Activated naive CD8-positive, alpha-beta T cell treated with anti-CD3 and anti-CD28 coated beads, Interleukin-2, amount 10 ng/mL, durations not matched to agents 7 days and 5 days (primary cell): ENCODE data around the gene TPSAB1. TPM values are rescaled to one million over a fixed set of nuclear protein-coding genes. Genes with fewer than 3 reads are reported as not detected.
"Not testable (repeated sequence)": the region's sequence is repeated elsewhere in the genome, so short reads cannot be mapped to it uniquely, and the experiment has no call there.

ENCODE experiments used
- ATAC-seq: fragments of 150-1000 bp; cut with Tn5 transposase; one replicate; pipeline ENCODE4 v1.10.0; 2021; ENCODE audit warnings: low read depth, moderate library complexity
- POLR2A ChIA-PET: fragments of 350-600 bp; sonication (Branson Sonifier 250); formaldehyde crosslinking; loops from one replicate; lab custom pipeline; 2021; ENCODE audit warnings: antibody characterized with exemption; lab: Charles Lee
- DNase-seq: peaks from one replicate; pipeline ENCODE4 v3.0.0; 2021
- H3K27ac Mint-ChIP-seq: one replicate; pipeline ENCODE4 v1.8.0; 2022; ENCODE audit warnings: mild to moderate bottlenecking, mixed read lengths
- H3K27me3 Mint-ChIP-seq: one replicate; pipeline ENCODE4 v1.8.0; 2022; ENCODE audit warnings: mild to moderate bottlenecking, moderate library complexity, mixed read lengths
- H3K36me3 Mint-ChIP-seq: one replicate; pipeline ENCODE4 v1.8.0; 2021; ENCODE audit warnings: mild to moderate bottlenecking, mixed read lengths
- H3K4me1 Mint-ChIP-seq: one replicate; pipeline ENCODE4 v1.8.0; 2021; ENCODE audit warnings: mixed read lengths
- H3K4me3 Mint-ChIP-seq: one replicate; pipeline ENCODE4 v1.8.0; 2022; ENCODE audit warnings: mild to moderate bottlenecking, moderate library complexity, mixed read lengths
- H3K9me3 Mint-ChIP-seq: one replicate; pipeline ENCODE4 v1.8.0; 2021; ENCODE audit warnings: mixed read lengths
- total RNA-seq, 2 experiments: library from RNA; stranded (reverse); gene quantifications; one replicate each; pipeline ENCODE4 v1.2.3, GENCODE V29; 2021

Gene TPSAB1
- not detected for total RNA-seq

DNA sequence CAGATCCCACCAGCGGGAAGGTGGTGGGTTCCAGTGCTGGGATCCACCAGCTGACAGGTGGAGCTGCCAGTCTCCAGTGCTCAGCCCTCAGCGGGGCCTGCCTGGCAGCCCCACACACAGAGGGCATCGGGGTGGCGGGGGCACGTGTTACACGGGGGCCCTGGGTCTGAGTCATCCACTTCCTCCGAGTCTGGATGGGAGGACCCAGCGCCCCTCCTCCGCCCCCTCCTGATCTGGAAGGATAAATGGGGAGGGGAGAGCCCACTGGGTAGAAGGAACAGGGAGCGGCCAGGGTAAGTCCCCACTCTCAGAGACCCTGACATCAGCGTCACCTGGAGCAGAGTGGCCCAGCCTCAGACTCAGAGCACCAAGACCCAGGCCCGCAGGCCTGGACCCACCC lies at the start of gene TPSAB1:
TSS of gene TPSAB1 (plus strand) at position 270 of the 400 bp plus-strand sequence. CDS start 234 bp downstream, outside the sequence.
- DNase-seq, H3K4me1 Mint-ChIP-seq, H3K9me3 Mint-ChIP-seq, ATAC-seq, H3K4me3 Mint-ChIP-seq, H3K36me3 Mint-ChIP-seq, POLR2A ChIA-PET, H3K27ac Mint-ChIP-seq, H3K27me3 Mint-ChIP-seq: not testable (repeated sequence)

DNA sequence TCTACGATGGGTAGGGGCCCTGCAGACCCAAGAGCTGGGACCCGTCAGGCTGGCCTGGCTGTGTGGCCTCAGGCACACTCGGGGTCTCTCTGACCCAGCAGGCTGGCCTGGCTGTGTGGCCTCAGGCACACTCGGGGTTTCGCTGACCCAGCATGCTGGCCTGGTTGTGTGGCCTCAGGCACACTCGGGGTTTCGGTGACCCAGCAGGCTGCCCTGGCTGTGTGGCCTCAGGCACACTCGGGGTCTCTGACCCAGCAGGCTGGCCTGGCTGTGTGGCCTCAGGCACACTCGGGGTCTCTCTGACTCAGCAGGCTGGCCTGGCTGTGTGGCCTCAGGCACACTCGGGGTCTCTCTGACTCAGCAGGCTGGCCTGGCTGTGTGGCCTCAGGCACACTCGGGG lies 49.7 kb upstream of the TPSAB1 start:
- H3K4me3 Mint-ChIP-seq, ATAC-seq, H3K36me3 Mint-ChIP-seq, DNase-seq, H3K27me3 Mint-ChIP-seq, H3K27ac Mint-ChIP-seq, POLR2A ChIA-PET, H3K9me3 Mint-ChIP-seq, H3K4me1 Mint-ChIP-seq: not testable (repeated sequence)

DNA sequence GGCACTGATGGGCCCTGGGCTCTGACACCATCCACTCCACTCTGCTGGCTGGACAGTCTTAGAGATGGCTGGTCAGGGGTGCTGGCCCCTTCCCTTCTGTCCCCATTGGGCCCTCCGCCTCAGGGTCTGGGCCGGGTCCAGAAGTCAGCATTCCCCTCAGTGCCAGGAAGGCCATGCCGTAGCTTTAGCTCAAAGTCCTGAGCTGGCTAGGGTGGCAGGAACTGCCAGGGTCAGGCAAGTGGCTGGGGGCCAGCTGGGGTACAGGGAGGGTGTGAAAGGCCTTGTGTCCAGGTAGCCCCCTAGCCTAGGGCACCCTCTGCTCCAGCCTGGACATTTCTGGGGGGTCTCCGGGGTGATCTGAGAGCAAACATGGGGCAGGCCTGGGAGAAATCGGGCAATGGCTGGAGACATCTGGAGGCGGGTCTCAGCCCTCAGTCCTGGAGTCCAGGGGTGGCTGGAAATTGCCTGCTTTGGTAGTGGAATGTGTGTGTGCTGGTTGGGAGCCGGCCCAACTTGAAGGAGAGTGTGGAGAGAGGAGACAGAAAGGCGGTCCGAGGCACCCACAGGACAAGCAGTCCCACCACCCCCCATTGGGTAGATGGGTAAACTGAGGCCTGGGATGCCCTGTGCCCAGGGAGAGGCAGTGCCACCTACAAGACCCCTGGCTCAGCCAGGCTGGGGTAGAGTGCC lies 48.0 kb upstream of the TPSAB1 start:
- H3K9me3 Mint-ChIP-seq, result no peaks in the 10 kb centered on the region

DNA sequence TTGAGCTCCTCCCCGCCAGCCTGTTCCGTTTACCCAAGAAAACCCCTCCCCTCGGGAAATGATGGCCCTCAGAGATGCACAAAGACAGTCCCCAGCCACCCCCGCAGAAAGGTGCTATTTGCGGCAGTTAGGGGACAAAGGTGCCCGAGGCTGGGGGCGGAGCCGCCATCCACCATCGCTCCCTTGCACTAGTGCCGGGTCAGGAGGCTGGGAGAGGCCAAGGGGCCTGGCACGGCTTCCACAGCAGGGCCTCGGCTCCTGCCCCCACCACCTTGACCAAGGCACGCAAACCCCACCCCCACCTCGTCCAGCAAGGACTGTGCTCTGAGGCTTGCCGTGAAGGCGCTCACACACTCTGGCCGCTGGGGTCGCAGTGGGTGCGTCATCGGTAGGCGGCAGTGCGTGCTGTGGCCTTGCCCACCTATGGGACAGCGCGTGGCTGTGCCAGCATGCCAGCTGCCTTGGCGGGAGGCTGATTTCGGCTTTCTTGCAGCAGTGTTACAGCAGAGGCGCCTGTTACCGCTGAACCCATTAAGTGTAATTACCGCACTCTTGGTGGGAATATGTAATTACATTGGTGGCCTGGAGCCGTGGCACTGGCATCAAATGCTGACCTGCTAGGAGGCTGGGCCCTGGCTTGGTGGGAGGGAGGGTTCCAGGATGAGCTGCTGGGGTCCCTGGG lies 47.2 kb upstream of the TPSAB1 start:
- H3K4me1 Mint-ChIP-seq, result peaks cover 1% of the 10 kb centered on the region

More for the DNA sequence above, 48.0 kb upstream of the TPSAB1 start:
- ATAC-seq, result no peak
- Mint-ChIP-seq H3K4me1 (peaks cover 1% of the 10 kb centered on the region), H3K27me3 (no peaks in the 10 kb centered on the region), H3K4me3 (no peak overlapping the region), H3K36me3 (no peaks in the 10 kb centered on the region), H3K27ac (no peak overlapping the region)
- POLR2A ChIA-PET, result no interaction called here
- DNase-seq, result no peak

DNA sequence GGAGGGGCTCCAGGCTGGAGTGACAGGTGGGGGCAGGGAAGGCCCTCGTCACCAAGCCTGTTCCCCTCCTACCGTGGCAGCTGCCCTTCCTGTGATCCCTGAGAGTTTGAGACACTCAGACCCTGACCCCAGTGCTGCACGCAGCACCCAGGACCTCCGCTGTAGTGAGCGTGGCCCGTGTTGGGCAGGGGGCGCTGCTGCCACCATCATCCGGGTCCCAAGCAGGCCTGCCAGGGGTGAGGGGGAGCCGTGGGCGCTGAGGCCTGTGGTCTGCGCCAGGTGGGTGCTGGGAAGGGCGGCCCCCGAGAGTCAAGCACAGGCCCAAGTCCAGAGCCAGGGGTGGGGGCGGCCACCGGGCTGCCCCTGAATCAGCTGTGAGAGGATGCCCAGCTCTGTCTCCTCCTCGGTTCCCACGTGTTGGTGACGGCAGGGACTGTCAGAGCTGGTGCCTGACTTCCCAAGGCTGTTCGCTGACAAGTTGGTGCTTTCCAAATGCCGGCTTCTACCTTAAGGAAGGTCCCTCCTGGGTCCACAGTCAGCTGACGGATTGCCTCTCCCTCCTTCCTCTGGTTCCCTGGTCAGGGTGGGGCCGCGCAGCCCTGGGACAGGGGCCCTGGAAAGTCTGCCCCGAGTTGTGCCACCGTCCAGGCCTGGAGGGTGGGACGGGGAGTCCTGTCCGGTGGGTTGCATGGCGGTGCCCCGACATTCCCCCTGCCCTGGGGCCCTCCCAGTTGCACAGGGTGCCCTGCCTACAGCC lies 46.5 kb upstream of the TPSAB1 start:
- Mint-ChIP-seq H3K9me3 (no peaks in the 10 kb centered on the region), H3K27me3 (no peaks in the 10 kb centered on the region), H3K4me3 (no peak overlapping the region), H3K27ac (no peak overlapping the region), H3K36me3 (no peaks in the 10 kb centered on the region), H3K4me1 (peaks cover 1% of the 10 kb centered on the region)
- DNase-seq (no peak), ATAC-seq (no peak)
- POLR2A ChIA-PET, result no interaction called here

More for the DNA sequence above, 47.2 kb upstream of the TPSAB1 start:
- no peak for ATAC-seq
- DNase-seq, result no peak
- POLR2A ChIA-PET, result no interaction called here
- no peak overlapping the region for H3K4me3 Mint-ChIP-seq
- no peaks in the 10 kb centered on the region for H3K9me3 Mint-ChIP-seq
- no peaks in the 10 kb centered on the region for H3K36me3 Mint-ChIP-seq
- no peak overlapping the region for H3K27ac Mint-ChIP-seq
- H3K27me3 Mint-ChIP-seq, result no peaks in the 10 kb centered on the region

DNA sequence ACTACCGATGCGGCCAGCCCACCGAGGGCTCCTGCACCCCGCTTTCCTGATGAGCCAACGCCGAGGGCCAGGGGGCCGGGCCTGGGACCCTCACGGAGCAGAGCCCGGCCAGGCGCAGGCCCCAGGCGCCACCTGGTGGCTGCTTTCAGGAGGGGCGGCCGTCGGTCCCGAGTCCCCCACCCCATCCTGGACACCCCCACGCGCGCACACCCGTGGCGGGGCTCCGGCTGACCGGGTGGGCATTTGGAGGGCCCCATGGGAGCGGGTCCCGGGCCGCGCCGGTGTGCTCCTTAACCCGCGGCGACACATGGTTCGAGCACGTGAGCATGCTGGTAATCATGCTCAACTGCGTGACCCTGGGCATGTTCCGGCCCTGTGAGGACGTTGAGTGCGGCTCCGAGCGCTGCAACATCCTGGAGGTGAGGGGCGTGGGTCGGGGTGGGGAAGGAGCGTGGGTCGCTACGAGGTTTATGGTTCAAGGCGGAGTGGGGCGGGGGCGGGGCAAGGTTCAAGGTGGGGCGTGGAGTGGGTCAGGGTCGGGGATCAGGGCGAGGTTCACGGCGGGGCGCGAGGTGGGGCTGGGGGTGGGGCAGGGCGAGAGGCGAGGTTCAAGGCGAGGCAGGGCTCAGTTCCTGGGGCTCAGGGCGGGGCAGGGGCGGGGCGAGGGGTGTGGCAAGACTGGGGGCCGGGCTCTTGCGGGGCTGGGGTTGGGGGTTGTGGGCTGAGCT lies 45.7 kb upstream of the TPSAB1 start:
- Mint-ChIP-seq H3K27ac (no peak overlapping the region), H3K9me3 (peaks cover 1% of the 10 kb centered on the region), H3K27me3 (no peaks in the 10 kb centered on the region), H3K4me1 (peaks cover 3% of the 10 kb centered on the region), H3K4me3 (no peak overlapping the region), H3K36me3 (no peaks in the 10 kb centered on the region)
- POLR2A ChIA-PET, result no interaction called here
- DNase-seq (peak; percentile 51), ATAC-seq (no peak)

DNA sequence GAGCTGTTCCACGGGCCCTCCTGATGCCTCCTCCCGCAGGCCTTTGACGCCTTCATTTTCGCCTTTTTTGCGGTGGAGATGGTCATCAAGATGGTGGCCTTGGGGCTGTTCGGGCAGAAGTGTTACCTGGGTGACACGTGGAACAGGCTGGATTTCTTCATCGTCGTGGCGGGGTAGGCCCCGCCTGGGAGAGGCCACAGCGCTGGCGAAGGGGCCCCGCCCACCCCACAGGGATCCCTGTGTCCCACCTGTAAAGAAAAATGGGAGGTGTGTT lies 45.2 kb upstream of the TPSAB1 start:
- H3K27ac Mint-ChIP-seq, result no peak overlapping the region
- no peaks in the 10 kb centered on the region for H3K36me3 Mint-ChIP-seq
- H3K4me1 Mint-ChIP-seq, result peaks cover 4% of the 10 kb centered on the region
- no peak overlapping the region for H3K4me3 Mint-ChIP-seq
- no peak for DNase-seq
- H3K27me3 Mint-ChIP-seq, result no peaks in the 10 kb centered on the region
- POLR2A ChIA-PET, result no interaction called here
- peaks cover 3% of the 10 kb centered on the region for H3K9me3 Mint-ChIP-seq
- no peak for ATAC-seq

DNA sequence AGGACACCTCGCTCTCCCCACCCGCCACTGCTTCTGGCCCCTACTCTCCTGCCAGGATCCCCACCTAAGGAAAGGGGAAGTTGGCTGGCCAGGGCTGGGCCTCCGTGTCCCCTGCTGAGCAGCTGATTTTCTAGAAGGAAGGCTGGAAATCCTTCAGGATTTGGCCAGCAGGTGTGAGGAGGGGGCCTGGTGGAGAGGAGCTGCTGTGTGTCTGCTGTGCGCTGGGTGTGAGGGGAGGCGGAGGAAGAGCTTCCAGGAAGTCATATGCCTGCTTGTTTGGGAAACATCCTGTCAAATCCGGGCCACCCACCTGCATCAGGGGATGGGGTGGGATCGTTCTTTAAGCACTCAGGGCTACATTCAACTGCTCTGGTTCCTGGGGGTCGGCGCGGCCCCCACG lies 44.0 kb upstream of the TPSAB1 start:
- H3K36me3 Mint-ChIP-seq, result no peaks in the 10 kb centered on the region
- peaks cover 4% of the 10 kb centered on the region for H3K4me1 Mint-ChIP-seq
- peaks cover 3% of the 10 kb centered on the region for H3K9me3 Mint-ChIP-seq
- DNase-seq, result no peak
- no peaks in the 10 kb centered on the region for H3K27me3 Mint-ChIP-seq
- POLR2A ChIA-PET, result no interaction called here
- ATAC-seq, result no peak
- H3K27ac Mint-ChIP-seq, result no peak overlapping the region
- H3K4me3 Mint-ChIP-seq, result no peak overlapping the region

DNA sequence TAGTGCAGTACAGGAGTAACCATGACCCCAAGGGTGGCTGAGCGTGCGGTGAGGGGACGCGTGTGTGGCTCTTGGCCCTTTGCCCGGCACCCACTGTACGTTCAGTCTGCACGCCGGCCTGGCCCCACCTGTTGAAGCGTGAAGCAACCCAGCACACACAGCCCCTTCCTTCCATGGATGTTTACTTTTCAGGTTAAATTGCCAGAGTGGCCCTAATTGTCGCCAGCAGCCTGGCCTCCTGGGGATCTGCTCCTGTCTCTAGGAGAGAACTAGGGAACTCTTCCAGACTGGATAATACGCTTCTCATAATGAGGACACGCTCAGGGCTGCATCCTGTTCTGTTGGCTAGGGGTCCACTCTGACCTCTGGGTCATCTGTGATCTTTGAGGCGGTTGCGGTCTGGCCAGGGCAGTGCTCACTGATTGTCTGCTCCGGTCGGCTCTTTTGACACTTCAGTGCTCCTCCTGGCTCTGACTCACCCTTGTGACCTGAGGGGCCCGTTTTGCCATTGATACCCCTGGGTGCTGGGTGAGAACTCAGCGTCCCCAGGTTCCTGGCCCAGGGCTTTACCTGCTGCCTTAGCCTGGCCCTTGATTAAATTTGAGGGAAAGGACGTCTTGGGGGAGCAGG lies 43.2 kb upstream of the TPSAB1 start:
- ATAC-seq, result no peak
- POLR2A ChIA-PET, result no interaction called here
- no peak overlapping the region for H3K4me3 Mint-ChIP-seq
- no peak for DNase-seq
- H3K9me3 Mint-ChIP-seq, result peaks cover 3% of the 10 kb centered on the region
- H3K4me1 Mint-ChIP-seq, result peaks cover 4% of the 10 kb centered on the region
- no peaks in the 10 kb centered on the region for H3K27me3 Mint-ChIP-seq
- no peaks in the 10 kb centered on the region for H3K36me3 Mint-ChIP-seq
- no peak overlapping the region for H3K27ac Mint-ChIP-seq

DNA sequence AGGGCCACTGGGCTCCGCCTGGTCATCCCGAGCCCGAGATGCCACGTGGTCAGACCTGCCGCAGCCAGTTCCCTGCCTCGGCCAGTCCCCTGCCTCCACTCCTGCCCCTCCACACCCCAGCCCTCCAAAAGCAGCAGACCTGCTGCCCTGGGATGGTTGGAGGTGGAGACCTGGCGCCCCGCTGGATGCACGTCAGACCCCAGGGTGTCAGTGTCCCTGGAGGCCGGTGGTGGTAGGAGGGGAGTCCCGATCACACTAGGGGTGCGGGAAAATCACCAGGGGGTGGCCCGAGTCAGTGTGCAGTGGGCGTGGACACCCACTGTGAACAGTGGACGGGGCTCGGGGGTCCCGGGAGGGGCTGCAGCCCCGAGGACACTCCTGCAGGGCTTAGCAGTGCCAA lies 42.3 kb upstream of the TPSAB1 start:
- H3K4me3 Mint-ChIP-seq, result no peak overlapping the region
- DNase-seq (no peak), ATAC-seq (no peak)
- peaks cover 3% of the 10 kb centered on the region for H3K9me3 Mint-ChIP-seq
- no peaks in the 10 kb centered on the region for H3K27me3 Mint-ChIP-seq
- POLR2A ChIA-PET, result no interaction called here
- no peaks in the 10 kb centered on the region for H3K36me3 Mint-ChIP-seq
- H3K27ac Mint-ChIP-seq, result no peak overlapping the region
- H3K4me1 Mint-ChIP-seq, result peaks cover 4% of the 10 kb centered on the region

DNA sequence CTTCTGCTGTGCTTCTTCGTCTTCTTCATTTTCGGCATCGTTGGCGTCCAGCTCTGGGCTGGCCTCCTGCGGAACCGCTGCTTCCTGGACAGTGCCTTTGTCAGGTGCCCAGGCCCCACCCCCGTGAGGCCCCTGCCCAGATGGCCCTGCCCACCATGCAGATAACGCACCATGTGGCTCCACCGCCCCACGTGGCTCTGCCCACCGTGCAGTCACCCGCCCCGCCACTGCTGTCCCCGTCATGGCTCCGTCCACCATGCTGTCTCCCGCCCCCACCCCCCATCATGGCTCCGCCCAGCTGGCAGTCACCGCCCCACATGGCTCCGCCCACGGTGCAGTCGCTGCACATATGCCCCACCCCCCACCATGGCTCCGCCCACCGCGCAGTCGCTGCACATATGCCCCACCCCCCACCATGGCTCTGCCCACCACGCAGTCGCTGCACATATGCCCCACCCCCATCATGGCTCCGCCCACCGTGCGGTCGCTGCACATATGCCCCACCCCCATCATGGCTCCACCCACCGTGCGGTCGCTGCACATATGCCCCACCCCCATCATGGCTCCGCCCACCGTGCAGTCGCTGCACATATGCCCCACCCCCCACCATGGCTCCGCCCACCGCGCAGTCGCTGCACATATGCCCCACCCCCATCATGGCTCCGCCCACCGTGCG lies 41.7 kb upstream of the TPSAB1 start:
- H3K9me3 Mint-ChIP-seq, H3K27me3 Mint-ChIP-seq, POLR2A ChIA-PET, H3K36me3 Mint-ChIP-seq, DNase-seq, ATAC-seq, H3K4me1 Mint-ChIP-seq, H3K27ac Mint-ChIP-seq, H3K4me3 Mint-ChIP-seq: not testable (repeated sequence)

DNA sequence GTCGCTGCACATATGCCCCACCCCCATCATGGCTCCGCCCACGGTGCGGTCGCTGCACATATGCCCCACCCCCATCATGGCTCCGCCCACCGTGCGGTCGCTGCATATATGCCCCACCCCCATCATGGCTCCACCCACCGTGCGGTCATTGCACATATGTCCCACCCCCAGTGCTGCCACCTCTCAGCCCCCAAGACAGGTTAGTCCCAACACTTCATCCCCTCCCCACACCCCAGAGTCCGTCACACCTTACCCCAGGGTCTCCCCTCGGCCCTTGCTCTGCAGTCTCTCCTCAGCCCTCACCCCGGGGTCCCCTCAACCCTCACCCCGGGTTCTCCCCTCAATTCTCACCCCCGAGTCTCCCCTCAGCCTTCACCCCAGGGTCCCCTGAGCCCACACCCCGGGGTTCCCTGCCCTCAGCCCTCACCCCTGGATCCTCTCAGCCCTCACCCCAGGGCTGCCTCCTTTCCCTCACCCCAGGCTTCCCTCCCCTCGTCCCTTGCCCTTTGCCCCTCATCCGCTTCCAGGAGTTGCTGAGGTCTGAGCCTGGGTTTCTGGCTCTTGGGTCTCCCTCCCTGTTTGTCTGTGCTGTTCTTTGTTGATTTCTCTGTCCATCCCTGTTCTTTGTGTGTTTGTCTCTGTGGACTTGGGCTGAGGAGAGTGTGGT lies 41.0 kb upstream of the TPSAB1 start:
- peaks cover 3% of the 10 kb centered on the region for H3K9me3 Mint-ChIP-seq
- no peaks in the 10 kb centered on the region for H3K27me3 Mint-ChIP-seq
- H3K4me1 Mint-ChIP-seq, result peaks cover 4% of the 10 kb centered on the region
- no peak for DNase-seq
- POLR2A ChIA-PET, result no interaction called here
- no peak overlapping the region for H3K27ac Mint-ChIP-seq
- no peaks in the 10 kb centered on the region for H3K36me3 Mint-ChIP-seq
- H3K4me3 Mint-ChIP-seq, result no peak overlapping the region
- ATAC-seq, result no peak
